ENCODE results near the gene HLA-DPB1.
A peak's percentile ranks its signal among the peaks of the same experiment; 100 is the strongest.

DNA sequence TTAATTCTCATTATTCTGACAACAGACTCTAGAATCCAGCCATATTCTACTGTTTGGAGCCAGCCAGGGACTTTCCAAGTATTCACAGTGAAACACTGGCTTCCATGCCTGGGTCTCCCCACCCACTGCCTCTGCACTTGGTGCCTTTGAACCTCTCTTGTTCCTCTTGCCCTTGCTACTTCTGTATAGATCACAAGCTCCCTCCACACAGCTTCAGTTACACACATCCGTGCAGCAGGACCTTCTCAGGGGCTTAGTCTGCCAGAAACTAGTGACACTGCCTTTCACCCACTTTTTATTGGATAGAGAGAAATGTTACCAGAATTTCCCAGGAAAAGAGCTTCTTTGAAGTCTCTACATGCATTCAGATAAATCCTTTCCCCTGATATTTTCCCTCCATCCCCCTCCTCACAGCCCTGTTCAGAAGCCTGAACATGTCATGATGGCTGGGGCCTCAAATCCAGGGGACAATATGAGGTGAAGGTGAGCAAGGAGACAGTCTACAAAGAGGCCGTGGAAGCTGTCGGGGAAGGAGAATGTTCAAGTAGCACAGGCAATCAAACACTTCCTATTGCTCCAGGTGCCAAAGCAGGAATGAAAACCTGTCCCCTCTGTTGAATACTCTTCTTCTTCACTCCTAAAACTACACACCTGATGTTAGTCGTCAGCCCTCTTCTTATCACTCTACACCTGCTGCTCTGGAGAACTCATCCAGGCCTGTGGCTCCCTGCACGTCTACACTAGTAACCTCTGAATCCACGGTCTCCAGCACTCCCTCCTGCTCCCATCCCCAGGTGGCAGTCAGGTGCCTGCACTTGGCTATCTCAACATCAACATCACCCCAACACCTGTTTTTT, 46.2 kb upstream of the HLA-DPB1 start:
- TF ChIP-seq, protein P1, sequence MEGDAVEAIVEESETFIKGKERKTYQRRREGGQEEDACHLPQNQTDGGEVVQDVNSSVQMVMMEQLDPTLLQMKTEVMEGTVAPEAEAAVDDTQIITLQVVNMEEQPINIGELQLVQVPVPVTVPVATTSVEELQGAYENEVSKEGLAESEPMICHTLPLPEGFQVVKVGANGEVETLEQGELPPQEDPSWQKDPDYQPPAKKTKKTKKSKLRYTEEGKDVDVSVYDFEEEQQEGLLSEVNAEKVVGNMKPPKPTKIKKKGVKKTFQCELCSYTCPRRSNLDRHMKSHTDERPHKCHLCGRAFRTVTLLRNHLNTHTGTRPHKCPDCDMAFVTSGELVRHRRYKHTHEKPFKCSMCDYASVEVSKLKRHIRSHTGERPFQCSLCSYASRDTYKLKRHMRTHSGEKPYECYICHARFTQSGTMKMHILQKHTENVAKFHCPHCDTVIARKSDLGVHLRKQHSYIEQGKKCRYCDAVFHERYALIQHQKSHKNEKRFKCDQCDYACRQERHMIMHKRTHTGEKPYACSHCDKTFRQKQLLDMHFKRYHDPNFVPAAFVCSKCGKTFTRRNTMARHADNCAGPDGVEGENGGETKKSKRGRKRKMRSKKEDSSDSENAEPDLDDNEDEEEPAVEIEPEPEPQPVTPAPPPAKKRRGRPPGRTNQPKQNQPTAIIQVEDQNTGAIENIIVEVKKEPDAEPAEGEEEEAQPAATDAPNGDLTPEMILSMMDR (IDR thresholded peaks at IDR 0.05), result no peak
- TF ChIP-seq EP300 (IDR thresholded peaks at IDR 0.05), result no peak
- TF ChIP-seq POLR2A (IDR thresholded peaks at IDR 0.05; ENCODE audit: low read depth), result no peak
- TF ChIP-seq POLR2AphosphoS5 (IDR thresholded peaks at IDR 0.05), result peak; percentile 61 to 78

Data from esophagus muscularis mucosa (tissue), 4 donors.